ENCODE measurements around the gene SPNS3. TPM values are rescaled to one million over a fixed set of nuclear protein-coding genes. Genes with fewer than 3 reads are reported as not detected.

Gene SPNS3
- polyA plus RNA-seq, 2 of the 4 experiments (the other 2 are of a cell fraction) = not detected

- ATAC-seq (peak; percentile 52 to 61; a peak in 3 of 6 replicates), DNase-seq (ENCODE audit: low read depth in 1 of 2, low spot score in 1 of 2) (peak in 1 of 2 experiments; percentile 37), FAIRE-seq (no peak)
- Histone ChIP-seq H3K4me1 (peaks cover 6% of the 10 kb centered on the region), H3K27ac (peak overlapping the region in 1 of 2 experiments; percentile 62; a peak in 2 of 6 replicates), H3K9me3 (no peaks in the 10 kb centered on the region), H3K4me3 (no peak overlapping the region), H3K4me2 (no peak overlapping the region)
- no peak for TF ChIP-seq HOXB5 (CRISPR knock-in tag; IDR thresholded peaks at IDR 0.05)
- no peak for TF ChIP-seq HEYL (CRISPR knock-in tag; IDR thresholded peaks at IDR 0.05)
- TF ChIP-seq TFCP2L1 (CRISPR knock-in tag; IDR thresholded peaks at IDR 0.05) = no peak
- TF ChIP-seq KDM1A (IDR thresholded peaks at IDR 0.05; ENCODE audit: low read depth) = no peak
- TF ChIP-seq RAD21 (conservative IDR thresholded peaks at IDR 0.05 in 1 of 2, IDR thresholded peaks at IDR 0.05 in 1 of 2) = no peak
- TF ChIP-seq GATA3 (IDR thresholded peaks at IDR 0.05; ENCODE audit: borderline replicate concordance) = no peak
- TF ChIP-seq CBX2 (IDR thresholded peaks at IDR 0.05; ENCODE audit: borderline replicate concordance, low read depth) = no peak
- ChIA-PET CTCF (interaction anchor here (0.6 to 13.1 kb wide), 11 partner anchors 9 to 995 kb away, joined by 3 to 126 read pairs (median 4); no protein-coding TSS in a partner anchor), POLR2A (interaction anchor here (0.6 to 0.9 kb wide), 3 partner anchors 9 to 301 kb away, joined by 3 to 6 read pairs (median 3); no protein-coding TSS in a partner anchor)
- 73% methylated on average over 18 of the region's 18 CpGs for WGBS (ENCODE audit: missing lambda C conversion rate)
Measured at GRCh38 chr17:4444782-4445473, 11.2 kb downstream of the SPNS3 start.

DNA sequence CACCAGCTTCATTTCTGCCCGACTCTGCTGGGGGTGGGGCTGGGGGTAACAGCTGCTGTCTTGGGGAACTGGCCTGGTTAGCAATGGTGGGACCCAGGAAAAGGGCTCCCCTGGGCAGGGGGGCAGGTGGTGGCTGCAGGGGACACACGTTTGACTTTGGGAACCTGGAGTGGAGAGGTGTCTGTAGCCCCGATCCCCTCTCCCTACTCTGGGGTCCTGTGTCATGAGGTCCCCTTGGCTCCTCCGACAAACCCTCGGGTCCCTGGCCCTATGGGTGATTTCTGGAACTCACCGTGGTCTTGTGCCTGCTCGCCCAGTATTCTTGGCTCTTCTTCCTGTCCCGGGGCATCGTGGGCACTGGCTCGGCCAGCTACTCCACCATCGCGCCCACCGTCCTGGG lies 12.0 kb downstream of the SPNS3 start:
- H3K4me3 ChIP-seq = no peak overlapping the region
- ATAC-seq (no peak), DNase-seq (ENCODE audit: low read depth in 1 of 2, low spot score in 1 of 2) (no peak), FAIRE-seq (no peak)
- ChIA-PET CTCF (interaction anchor here (0.6 to 13.1 kb wide), 5 partner anchors 24 to 996 kb away, joined by 3 to 126 read pairs (median 3); no protein-coding TSS in a partner anchor), POLR2A (interaction anchor here (0.7 to 0.9 kb wide), 2 partner anchors 10 to 302 kb away, joined by 3 to 6 read pairs; no protein-coding TSS in a partner anchor)
- 92% methylated on average over 13 of the region's 13 CpGs for WGBS (ENCODE audit: missing lambda C conversion rate)
- no peak for TF ChIP-seq JUN (IDR thresholded peaks at IDR 0.05)
- no peak for TF ChIP-seq CHD2 (IDR thresholded peaks at IDR 0.05; ENCODE audit: low read length, partially characterized antibody)
- TF ChIP-seq, protein P1, sequence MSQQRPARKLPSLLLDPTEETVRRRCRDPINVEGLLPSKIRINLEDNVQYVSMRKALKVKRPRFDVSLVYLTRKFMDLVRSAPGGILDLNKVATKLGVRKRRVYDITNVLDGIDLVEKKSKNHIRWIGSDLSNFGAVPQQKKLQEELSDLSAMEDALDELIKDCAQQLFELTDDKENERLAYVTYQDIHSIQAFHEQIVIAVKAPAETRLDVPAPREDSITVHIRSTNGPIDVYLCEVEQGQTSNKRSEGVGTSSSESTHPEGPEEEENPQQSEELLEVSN (IDR thresholded peaks at IDR 0.05; ENCODE audit: borderline replicate concordance, low read depth) = no peak
- no peak for TF ChIP-seq RAD21 (conservative IDR thresholded peaks at IDR 0.05 in 1 of 2, IDR thresholded peaks at IDR 0.05 in 1 of 2)
- TF ChIP-seq KDM5A (IDR thresholded peaks at IDR 0.05) = no peak
- no peak for TF ChIP-seq RFX5 (IDR thresholded peaks at IDR 0.05)
- no peak for TF ChIP-seq ZNF302 (CRISPR knock-in tag; IDR thresholded peaks at IDR 0.05)
- H3K4me2 ChIP-seq = no peak overlapping the region
- H3K9me3 ChIP-seq = no peaks in the 10 kb centered on the region
- no peak overlapping the region for H3K27ac ChIP-seq
- peaks cover 6% of the 10 kb centered on the region for H3K4me1 ChIP-seq

DNA sequence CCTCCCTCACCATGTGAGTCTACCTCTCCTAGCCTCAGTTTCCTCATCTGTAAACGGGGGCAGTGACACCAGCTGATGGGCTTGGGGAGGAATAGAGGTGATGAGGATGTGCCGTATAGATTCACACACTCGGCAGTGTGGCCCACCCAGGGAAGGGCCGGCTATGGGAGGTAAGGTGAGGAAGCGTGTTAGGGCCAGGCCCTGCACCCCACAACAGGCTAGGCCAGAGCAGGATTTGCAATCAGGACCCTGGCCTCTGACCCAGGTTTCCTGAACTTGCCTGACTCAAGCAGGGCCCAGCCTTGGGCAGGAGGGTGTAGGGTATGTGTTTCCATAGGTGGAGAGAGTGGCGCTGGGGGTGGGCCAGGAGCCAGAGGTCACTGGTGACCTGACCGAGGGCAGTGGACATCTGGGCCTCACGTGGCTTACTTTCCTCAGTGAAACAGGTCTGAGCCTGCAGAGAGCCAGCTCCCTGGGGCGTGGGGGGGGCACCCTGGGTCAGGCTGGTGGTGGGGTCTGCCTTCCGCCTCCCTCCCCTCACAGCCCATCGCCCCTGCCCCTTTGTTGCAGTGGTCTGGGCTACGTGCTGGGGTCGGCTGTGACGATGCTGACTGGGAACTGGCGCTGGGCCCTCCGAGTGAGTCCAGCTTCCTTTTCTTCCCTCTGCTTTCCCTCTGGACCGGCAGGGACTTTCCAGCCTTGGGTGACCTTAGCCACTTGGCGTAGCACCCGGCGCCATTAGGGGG lies 12.8 kb downstream of the SPNS3 start:
- FAIRE-seq (no peak), ATAC-seq (no peak), DNase-seq (ENCODE audit: low read depth in 1 of 2, low spot score in 1 of 2) (no peak)
- no peaks in the 10 kb centered on the region for H3K9me3 ChIP-seq
- 77% methylated on average over 20 of the region's 20 CpGs for WGBS (ENCODE audit: missing lambda C conversion rate)
- no peak overlapping the region for H3K4me2 ChIP-seq
- ChIA-PET CTCF (interaction anchor here (0.6 to 2.5 kb wide), 5 partner anchors 26 to 429 kb away, joined by 3 to 7 read pairs (median 3); no protein-coding TSS in a partner anchor), POLR2A (no interaction called here)
- H3K4me3 ChIP-seq = no peak overlapping the region
- H3K27ac ChIP-seq = no peak overlapping the region
- peaks cover 6% of the 10 kb centered on the region for H3K4me1 ChIP-seq
- TF ChIP-seq CHD2 (IDR thresholded peaks at IDR 0.05; ENCODE audit: low read length, partially characterized antibody) (no peak), MYC (IDR thresholded peaks at IDR 0.05; ENCODE audit: borderline replicate concordance, low read length) (no peak), RNF2 (IDR thresholded peaks at IDR 0.05; ENCODE audit: borderline replicate concordance, low read depth) (no peak), BHLHE40 (IDR thresholded peaks at IDR 0.05; ENCODE audit: low read depth, low read length) (no peak), EHF (CRISPR knock-in tag; IDR thresholded peaks at IDR 0.05) (no peak), BCL3 (IDR thresholded peaks at IDR 0.05) (no peak), MAZ (IDR thresholded peaks at IDR 0.05; ENCODE audit: borderline replicate concordance, low read depth, low read length) (no peak), ZFP36 (IDR thresholded peaks at IDR 0.05; ENCODE audit: borderline replicate concordance, partially characterized antibody) (no peak), CHD4 (IDR thresholded peaks at IDR 0.05; ENCODE audit: borderline replicate concordance) (no peak), NPAS2 (CRISPR knock-in tag; IDR thresholded peaks at IDR 0.05; ENCODE audit: borderline replicate concordance) (no peak), USF2 (IDR thresholded peaks at IDR 0.05) (no peak), ZSCAN20 (CRISPR knock-in tag; IDR thresholded peaks at IDR 0.05) (no peak), ATOH8 (CRISPR knock-in tag; IDR thresholded peaks at IDR 0.05; ENCODE audit: low read depth) (no peak), HES2 (IDR thresholded peaks at IDR 0.05) (no peak), MAX (IDR thresholded peaks at IDR 0.05) (no peak), ZC3H11A (IDR thresholded peaks at IDR 0.05) (no peak)

All from A549 (cell line).